Prostate gland (tissue), 2 donors: ENCODE data around the gene PRICKLE2.

Experiments used
- POLR2A ChIP-seq: fragments of 450-650 bp; IDR thresholded peaks from one replicate; pipeline ENCODE4 v1.6.1; 2016; ENCODE audit warnings: antibody characterized with exemption, mild to moderate bottlenecking
- TF ChIP-seq, protein P1 (sequence below), 4 experiments: fragments of 200-600 bp in 2 of 4; fragments of 450-650 bp in 2 of 4; sonication (generic) in 2 of 4; IDR thresholded peaks; 1 replicate in 3 of 4; 2 replicates in 1 of 4; pipeline ENCODE4 v1.5.1; 2016 to 2019; ENCODE audit warnings: antibody characterized with exemption in 4 of 4, mild to moderate bottlenecking in 2 of 4, moderate library complexity in 2 of 4

DNA sequence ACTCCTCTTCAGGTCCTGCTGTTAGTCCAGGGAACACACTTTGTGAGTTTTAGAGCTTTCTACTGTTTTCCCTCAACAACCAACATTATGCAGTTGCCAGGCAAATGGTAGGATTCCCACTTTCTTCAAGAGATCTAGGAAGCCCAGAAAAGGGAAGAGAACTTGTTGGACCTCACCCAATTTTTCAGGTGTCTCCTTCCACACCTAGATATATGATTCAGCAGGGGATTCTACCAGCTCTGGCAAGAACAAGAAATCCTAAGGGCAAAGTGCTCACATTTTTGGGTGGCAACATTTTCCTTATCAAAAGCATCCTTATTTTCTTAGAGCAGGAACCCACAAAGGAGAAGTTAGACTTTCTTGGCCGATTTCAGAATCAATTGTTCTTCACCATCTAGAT, 57.4 kb downstream of the PRICKLE2 start:
- TF ChIP-seq, protein P1, sequence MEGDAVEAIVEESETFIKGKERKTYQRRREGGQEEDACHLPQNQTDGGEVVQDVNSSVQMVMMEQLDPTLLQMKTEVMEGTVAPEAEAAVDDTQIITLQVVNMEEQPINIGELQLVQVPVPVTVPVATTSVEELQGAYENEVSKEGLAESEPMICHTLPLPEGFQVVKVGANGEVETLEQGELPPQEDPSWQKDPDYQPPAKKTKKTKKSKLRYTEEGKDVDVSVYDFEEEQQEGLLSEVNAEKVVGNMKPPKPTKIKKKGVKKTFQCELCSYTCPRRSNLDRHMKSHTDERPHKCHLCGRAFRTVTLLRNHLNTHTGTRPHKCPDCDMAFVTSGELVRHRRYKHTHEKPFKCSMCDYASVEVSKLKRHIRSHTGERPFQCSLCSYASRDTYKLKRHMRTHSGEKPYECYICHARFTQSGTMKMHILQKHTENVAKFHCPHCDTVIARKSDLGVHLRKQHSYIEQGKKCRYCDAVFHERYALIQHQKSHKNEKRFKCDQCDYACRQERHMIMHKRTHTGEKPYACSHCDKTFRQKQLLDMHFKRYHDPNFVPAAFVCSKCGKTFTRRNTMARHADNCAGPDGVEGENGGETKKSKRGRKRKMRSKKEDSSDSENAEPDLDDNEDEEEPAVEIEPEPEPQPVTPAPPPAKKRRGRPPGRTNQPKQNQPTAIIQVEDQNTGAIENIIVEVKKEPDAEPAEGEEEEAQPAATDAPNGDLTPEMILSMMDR (IDR thresholded peaks at IDR 0.05) = no peak
- TF ChIP-seq POLR2A = no peak
